Astrocyte of the spinal cord (primary cell): Measurements from ENCODE around the gene TSPAN11.

Experiments
- DNase-seq: peaks from one replicate; pipeline ENCODE4 v3.0.0; 2011; ENCODE audit warnings: low read depth, low spot score
- H3K4me3 ChIP-seq: 2 replicates; pipeline ENCODE4 v1.5.1; 2011; ENCODE audit warnings: low read depth, mild to moderate bottlenecking, low read length, moderate library complexity
- in situ Hi-C: cut with HindIII; loops from 2 replicates; pipeline ENCODE4 v1.10.0; 2017; ENCODE audit warnings: low sequenced_read_pairs
- TF ChIP-seq, protein P1 (sequence below): IDR thresholded peaks from 2 replicates; pipeline ENCODE4 v1.5.1; 2012; ENCODE audit warnings: low read depth, mild to moderate bottlenecking, low read length, inconsistent platforms

The TSPAN11 gene

DNA sequence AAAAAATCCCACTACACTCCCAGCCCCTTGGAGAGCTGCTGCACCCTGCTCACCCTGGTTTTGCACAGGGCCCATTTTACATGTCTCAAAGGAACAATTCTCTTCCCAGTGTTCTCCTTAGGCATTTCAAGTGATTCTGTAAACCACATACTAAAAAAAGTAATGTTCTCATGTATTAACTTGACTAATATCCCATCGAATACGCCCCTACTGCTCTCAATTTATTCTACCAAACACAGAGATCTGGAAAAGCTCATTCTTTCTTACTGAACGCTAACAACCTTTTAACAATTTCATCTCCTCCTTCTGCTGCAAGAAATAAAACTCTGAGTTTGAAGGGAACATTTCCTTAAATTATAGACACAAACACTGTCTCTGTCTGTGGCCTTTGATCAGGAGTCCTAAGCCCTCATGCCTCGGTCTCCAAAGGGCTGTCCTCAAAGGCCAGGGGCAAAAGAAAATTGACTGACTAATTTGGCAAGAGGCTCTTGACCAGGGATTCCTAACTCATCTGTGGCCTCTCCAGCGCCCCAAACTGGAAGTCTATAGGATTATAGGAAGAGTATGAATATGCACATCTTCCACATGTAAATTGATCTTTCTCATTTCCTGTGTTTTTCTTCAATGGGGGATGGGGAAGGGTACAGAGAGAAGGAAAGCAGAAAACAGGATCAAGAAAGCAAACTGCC lies 17.1 kb upstream of the TSPAN11 start:
- in situ Hi-C loops, result no loop called here
- no peak overlapping the region for H3K4me3 ChIP-seq
- peak; percentile 41 for DNase-seq
- TF ChIP-seq, protein P1, sequence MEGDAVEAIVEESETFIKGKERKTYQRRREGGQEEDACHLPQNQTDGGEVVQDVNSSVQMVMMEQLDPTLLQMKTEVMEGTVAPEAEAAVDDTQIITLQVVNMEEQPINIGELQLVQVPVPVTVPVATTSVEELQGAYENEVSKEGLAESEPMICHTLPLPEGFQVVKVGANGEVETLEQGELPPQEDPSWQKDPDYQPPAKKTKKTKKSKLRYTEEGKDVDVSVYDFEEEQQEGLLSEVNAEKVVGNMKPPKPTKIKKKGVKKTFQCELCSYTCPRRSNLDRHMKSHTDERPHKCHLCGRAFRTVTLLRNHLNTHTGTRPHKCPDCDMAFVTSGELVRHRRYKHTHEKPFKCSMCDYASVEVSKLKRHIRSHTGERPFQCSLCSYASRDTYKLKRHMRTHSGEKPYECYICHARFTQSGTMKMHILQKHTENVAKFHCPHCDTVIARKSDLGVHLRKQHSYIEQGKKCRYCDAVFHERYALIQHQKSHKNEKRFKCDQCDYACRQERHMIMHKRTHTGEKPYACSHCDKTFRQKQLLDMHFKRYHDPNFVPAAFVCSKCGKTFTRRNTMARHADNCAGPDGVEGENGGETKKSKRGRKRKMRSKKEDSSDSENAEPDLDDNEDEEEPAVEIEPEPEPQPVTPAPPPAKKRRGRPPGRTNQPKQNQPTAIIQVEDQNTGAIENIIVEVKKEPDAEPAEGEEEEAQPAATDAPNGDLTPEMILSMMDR, result no peak

DNA sequence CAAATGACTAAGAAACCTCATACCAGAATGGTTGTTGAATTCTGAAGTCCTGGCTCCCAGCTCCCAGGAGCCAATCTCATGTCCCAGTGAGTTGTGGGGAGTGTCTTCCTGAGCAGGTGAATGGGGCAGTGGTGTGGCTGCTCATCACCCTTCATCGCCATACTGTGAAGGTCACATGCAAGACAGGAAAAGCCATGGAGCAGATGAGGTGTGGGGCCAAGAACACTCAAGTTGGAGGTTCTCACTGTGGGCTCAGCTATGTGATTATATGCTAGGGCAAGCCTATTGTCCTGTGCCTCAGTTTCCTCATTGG lies 16.6 kb upstream of the TSPAN11 start:
- TF ChIP-seq, protein P1, result no peak
- no peak overlapping the region for H3K4me3 ChIP-seq
- in situ Hi-C loops, result no loop called here
- DNase-seq, result no peak

DNA sequence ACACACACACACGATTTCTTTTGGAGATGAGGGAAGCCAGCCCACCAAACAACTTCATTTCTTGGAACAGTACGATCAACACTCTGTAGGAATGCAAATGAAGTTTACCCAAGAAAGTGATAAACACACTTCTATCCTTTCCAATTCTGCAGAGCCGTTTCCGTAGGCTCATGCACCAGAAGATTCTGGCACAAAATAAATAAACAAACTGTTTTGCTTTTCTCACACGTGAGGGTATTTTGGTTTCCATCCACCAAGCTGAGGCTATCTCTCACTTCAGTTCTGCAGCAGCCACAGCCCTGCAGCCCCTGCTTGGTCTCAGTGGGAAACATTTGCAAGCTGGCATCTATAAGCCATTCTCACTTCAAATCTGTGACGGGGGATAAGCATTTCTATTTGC lies 15.3 kb upstream of the TSPAN11 start:
- TF ChIP-seq, protein P1, result no peak
- in situ Hi-C loops, result no loop called here
- H3K4me3 ChIP-seq, result no peak overlapping the region
- no peak for DNase-seq

GRCh38 chr12:30913323-30913722 lies 13.2 kb upstream of the TSPAN11 start:
- in situ Hi-C loops, result no loop called here
- H3K4me3 ChIP-seq, result no peak overlapping the region
- DNase-seq, result no peak
- TF ChIP-seq, protein P1, result no peak

DNA sequence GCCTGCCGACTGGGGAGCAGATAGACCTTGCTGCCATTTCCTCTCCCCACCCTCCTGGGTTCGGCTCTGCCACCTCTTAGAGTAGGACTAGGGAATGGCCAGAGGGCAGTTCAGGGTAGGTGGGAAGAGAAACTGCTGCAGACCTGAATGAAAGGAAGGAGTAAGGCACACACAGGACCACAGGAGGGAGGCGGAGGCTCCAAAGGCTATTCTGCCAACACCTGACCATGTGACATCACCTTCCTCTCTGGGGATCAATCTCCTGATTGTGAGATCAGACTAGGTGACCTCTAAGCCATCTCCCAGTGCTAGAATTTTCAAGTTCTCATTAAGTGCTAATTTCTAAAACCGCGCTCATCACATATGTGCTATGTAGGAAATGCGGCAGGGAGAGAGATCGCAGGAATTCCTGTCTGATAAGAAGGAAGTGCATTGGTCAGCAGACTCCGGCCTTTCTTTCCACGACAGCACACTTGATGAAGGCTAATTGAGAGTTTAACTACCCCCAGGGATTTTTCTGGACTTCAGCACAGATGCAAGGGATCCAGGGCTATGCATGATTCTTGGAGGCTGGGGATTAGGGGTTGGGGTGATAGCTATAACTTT lies 11.5 kb upstream of the TSPAN11 start:
- TF ChIP-seq, protein P1, result no peak
- in situ Hi-C loops, result no loop called here
- DNase-seq, result no peak
- H3K4me3 ChIP-seq, result no peak overlapping the region

DNA sequence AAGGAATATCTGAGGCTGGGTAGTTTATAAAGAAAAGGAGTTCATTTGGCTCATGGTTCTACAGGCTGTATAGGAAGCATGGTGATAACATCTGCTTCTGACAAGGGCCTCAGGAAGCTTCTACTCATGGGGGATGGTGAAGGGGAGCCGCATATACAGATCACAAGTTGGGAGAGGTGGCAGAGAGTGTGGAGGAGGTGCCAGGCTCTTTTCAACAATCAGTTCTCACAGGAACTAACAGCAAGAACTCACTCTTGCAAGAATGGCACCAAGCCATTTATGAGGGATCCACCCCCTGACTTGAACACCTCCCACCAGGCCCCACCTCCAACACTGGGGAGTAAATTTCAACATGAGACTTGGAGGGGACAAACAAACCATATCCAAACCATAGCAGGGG lies 3.5 kb upstream of the TSPAN11 start:
- no peak for DNase-seq
- TF ChIP-seq, protein P1, result no peak
- no peak overlapping the region for H3K4me3 ChIP-seq
- in situ Hi-C loops, result no loop called here
